WERI-Rb-1 (cell line): ENCODE data around the gene STPG1.

Experiments
- DNase-seq: peaks from one replicate; pipeline ENCODE4 v3.0.0-alpha.2; 2020
- H3K27ac ChIP-seq: fragments of 250-450 bp; sonication (Bioruptor Pico); 2 replicates; pipeline ENCODE4 v1.5.1; 2020; ENCODE audit warnings: mild to moderate bottlenecking, moderate library complexity
- H3K27me3 ChIP-seq: fragments of 250-450 bp; sonication (Bioruptor Pico); 2 replicates; pipeline ENCODE4 v1.5.1; 2021; ENCODE audit warnings: mild to moderate bottlenecking, low read depth, moderate library complexity; ENCODE audit not compliant: insufficient read depth, severe bottlenecking
- H3K36me3 ChIP-seq: fragments of 250-450 bp; sonication (Bioruptor Pico); 2 replicates; pipeline ENCODE4 v1.5.1; 2020; ENCODE audit warnings: mild to moderate bottlenecking, moderate library complexity
- H3K4me3 ChIP-seq: 2 replicates; pipeline ENCODE4 v1.5.1; 2011; ENCODE audit warnings: low read depth, mild to moderate bottlenecking, control low read depth, low read length
- H3K9me3 ChIP-seq: fragments of 250-450 bp; sonication (Bioruptor Pico); 2 replicates; pipeline ENCODE4 v1.5.1; 2021; ENCODE audit warnings: mild to moderate bottlenecking, moderate library complexity; ENCODE audit not compliant: severe bottlenecking
- CTCF ChIP-seq: IDR thresholded peaks from 2 replicates; pipeline ENCODE4 v1.5.1; 2011; ENCODE audit warnings: low read depth, mild to moderate bottlenecking, control low read depth, inconsistent platforms, low read length

Gene STPG1

GRCh38 chr1:24329797-24330543 is 83.6 kb downstream of the STPG1 start:
- Histone ChIP-seq H3K27me3 (no peaks in the 10 kb centered on the region), H3K4me3 (no peak overlapping the region), H3K9me3 (no peaks in the 10 kb centered on the region), H3K36me3 (no peaks in the 10 kb centered on the region), H3K27ac (no peak overlapping the region)
- no peak for DNase-seq
- TF ChIP-seq CTCF, result no peak

- Histone ChIP-seq H3K9me3 (no peaks in the 10 kb centered on the region), H3K36me3 (no peaks in the 10 kb centered on the region), H3K27me3 (no peaks in the 10 kb centered on the region), H3K27ac (no peak overlapping the region), H3K4me3 (no peak overlapping the region)
- no peak for DNase-seq
- TF ChIP-seq CTCF, result no peak
These were observed 84.3 kb downstream of the STPG1 start for GRCh38 chr1:24329331-24329730.

GRCh38 chr1:24327891-24328290 is 85.7 kb downstream of the STPG1 start:
- no peaks in the 10 kb centered on the region for H3K9me3 ChIP-seq
- H3K36me3 ChIP-seq, result no peaks in the 10 kb centered on the region
- no peak overlapping the region for H3K27ac ChIP-seq
- TF ChIP-seq CTCF, result no peak
- DNase-seq, result no peak
- no peaks in the 10 kb centered on the region for H3K27me3 ChIP-seq
- H3K4me3 ChIP-seq, result no peak overlapping the region

GRCh38 chr1:24327486-24327885 is 86.1 kb downstream of the STPG1 start:
- H3K36me3 ChIP-seq, result no peaks in the 10 kb centered on the region
- H3K4me3 ChIP-seq, result no peak overlapping the region
- no peak for DNase-seq
- no peaks in the 10 kb centered on the region for H3K27me3 ChIP-seq
- no peak for TF ChIP-seq CTCF
- H3K9me3 ChIP-seq, result no peaks in the 10 kb centered on the region
- H3K27ac ChIP-seq, result no peak overlapping the region

- no peak for TF ChIP-seq CTCF
- Histone ChIP-seq H3K4me3 (no peak overlapping the region), H3K27ac (no peak overlapping the region)
These were observed 87.8 kb downstream of the STPG1 start for GRCh38 chr1:24325587-24326449.

More at GRCh38 chr1:24325587-24326449, 87.8 kb downstream of the STPG1 start:
- DNase-seq, result no peak
- no peaks in the 10 kb centered on the region for H3K9me3 ChIP-seq
- no peaks in the 10 kb centered on the region for H3K27me3 ChIP-seq
- H3K36me3 ChIP-seq, result no peaks in the 10 kb centered on the region
